Measurements from ENCODE around the gene NMUR2. TPM values are rescaled to one million over a fixed set of nuclear protein-coding genes. Genes with fewer than 3 reads are reported as not detected.

Gene NMUR2
- total RNA-seq, 2 donors from 2014 or later = not detected

DNA sequence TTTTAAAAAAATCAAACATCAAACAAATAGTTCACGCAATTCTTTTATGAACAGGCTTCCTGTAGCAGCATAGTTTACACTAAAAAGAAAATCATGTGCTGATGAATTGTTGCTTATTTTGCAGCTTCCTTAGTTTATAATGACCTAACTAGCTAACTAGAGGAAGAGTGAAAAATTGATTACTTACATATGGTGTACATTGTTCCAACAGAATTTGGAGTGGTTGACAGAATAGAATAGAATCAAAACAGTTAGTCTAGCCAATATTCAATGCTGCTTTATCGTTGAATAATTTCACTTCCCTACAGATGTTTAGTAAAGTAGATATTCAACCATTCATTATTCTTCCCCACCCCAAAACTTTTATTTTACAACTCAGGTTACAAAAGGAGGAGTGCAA, 4.2 kb downstream of the NMUR2 start:
- no peak for DNase-seq
- Histone ChIP-seq H3K36me3 (ENCODE audit: control insufficient read depth, insufficient read depth, low read length) (no peaks in the 10 kb centered on the region), H3K27ac (ENCODE audit: low read depth, low read length) (no peak overlapping the region), H3K4me3 (ENCODE audit: low read length) (no peak overlapping the region), H3K9ac (ENCODE audit: extremely low read depth, low read length, poor library complexity, severe bottlenecking) (no peak overlapping the region), H3K9me3 (ENCODE audit: control insufficient read depth, low read length) (no peaks in the 10 kb centered on the region), H3K4me1 (ENCODE audit: control insufficient read depth, insufficient read depth, low read length) (no peaks in the 10 kb centered on the region), H3K27me3 (ENCODE audit: control insufficient read depth, insufficient read depth, low read length, poor library complexity, severe bottlenecking) (no peaks in the 10 kb centered on the region)
- Mint-ChIP-seq H3K36me3 (ENCODE audit: low read depth) (no peaks in the 10 kb centered on the region), H3K4me3 (no peak overlapping the region), H3K9me3 (no peaks in the 10 kb centered on the region), H3K27ac (no peak overlapping the region), H3K27me3 (ENCODE audit: insufficient read depth) (peaks cover 10% of the 10 kb centered on the region), H3K4me1 (peaks cover 5% of the 10 kb centered on the region)
- 92% methylated on average over 2 of the region's 2 CpGs; no CpG with 5 or more reads in 1 of the 2 experiments for WGBS, 2 experiments (ENCODE audit: insufficient coverage in 1 of 2, insufficient read length in 1 of 2)
- no peak for TF ChIP-seq CTCF (conservative IDR thresholded peaks at IDR 0.05)

- no peaks in the 10 kb centered on the region for H3K36me3 ChIP-seq (ENCODE audit: control insufficient read depth, insufficient read depth, low read length)
- H3K9ac ChIP-seq (ENCODE audit: extremely low read depth, low read length, poor library complexity, severe bottlenecking) = no peak overlapping the region
- H3K4me3 Mint-ChIP-seq = no peak overlapping the region
- WGBS, 2 experiments (ENCODE audit: insufficient coverage in 1 of 2, insufficient read length in 1 of 2) = 89% methylated on average over 1 of the region's 1 CpG; no CpG with 5 or more reads in 1 of the 2 experiments
- H3K27ac ChIP-seq (ENCODE audit: low read depth, low read length) = no peak overlapping the region
- H3K27ac Mint-ChIP-seq = no peak overlapping the region
- H3K9me3 Mint-ChIP-seq = no peaks in the 10 kb centered on the region
- H3K36me3 Mint-ChIP-seq (ENCODE audit: low read depth) = no peaks in the 10 kb centered on the region
- no peaks in the 10 kb centered on the region for H3K9me3 ChIP-seq (ENCODE audit: control insufficient read depth, low read length)
- H3K4me1 Mint-ChIP-seq = no peaks in the 10 kb centered on the region
- H3K27me3 Mint-ChIP-seq (ENCODE audit: insufficient read depth) = peaks cover 4% of the 10 kb centered on the region
- DNase-seq = no peak
- no peaks in the 10 kb centered on the region for H3K4me1 ChIP-seq (ENCODE audit: control insufficient read depth, insufficient read depth, low read length)
- TF ChIP-seq CTCF (conservative IDR thresholded peaks at IDR 0.05) = no peak
- H3K4me3 ChIP-seq (ENCODE audit: low read length) = no peak overlapping the region
- no peaks in the 10 kb centered on the region for H3K27me3 ChIP-seq (ENCODE audit: control insufficient read depth, insufficient read depth, low read length, poor library complexity, severe bottlenecking)
Observed at GRCh38 chr5:152397581-152397980, 7.5 kb downstream of the NMUR2 start.

DNA sequence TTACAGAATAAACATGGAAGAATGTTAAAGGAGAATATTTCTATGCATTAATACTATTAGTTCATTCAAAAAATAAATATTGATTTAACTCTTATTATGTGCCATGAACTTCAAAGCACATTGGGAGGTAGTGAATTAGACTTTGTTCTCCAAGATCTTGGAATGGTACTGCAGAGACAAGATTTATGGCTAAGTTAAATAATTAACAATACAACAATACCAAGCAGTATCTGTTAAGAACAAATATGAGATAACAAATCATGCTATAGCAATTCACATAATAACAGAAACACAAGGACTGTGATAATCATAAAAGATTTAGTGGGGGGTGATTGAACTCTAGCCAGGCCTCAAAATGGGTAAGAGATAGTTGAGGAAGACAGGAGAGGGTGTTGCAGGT, 11.6 kb downstream of the NMUR2 start:
- H3K27me3 Mint-ChIP-seq (ENCODE audit: insufficient read depth) = peaks cover 2% of the 10 kb centered on the region
- Histone ChIP-seq H3K27ac (ENCODE audit: low read depth, low read length) (no peak overlapping the region), H3K9ac (ENCODE audit: extremely low read depth, low read length, poor library complexity, severe bottlenecking) (no peak overlapping the region), H3K4me1 (ENCODE audit: control insufficient read depth, insufficient read depth, low read length) (no peaks in the 10 kb centered on the region), H3K36me3 (ENCODE audit: control insufficient read depth, insufficient read depth, low read length) (no peaks in the 10 kb centered on the region), H3K4me3 (ENCODE audit: low read length) (no peak overlapping the region), H3K9me3 (ENCODE audit: control insufficient read depth, low read length) (peaks cover 29% of the 10 kb centered on the region), H3K27me3 (ENCODE audit: control insufficient read depth, insufficient read depth, low read length, poor library complexity, severe bottlenecking) (no peaks in the 10 kb centered on the region)
- peaks cover 15% of the 10 kb centered on the region for H3K9me3 Mint-ChIP-seq
- no peaks in the 10 kb centered on the region for H3K4me1 Mint-ChIP-seq
- H3K4me3 Mint-ChIP-seq = no peak overlapping the region
- no peak overlapping the region for H3K27ac Mint-ChIP-seq
- no peak for DNase-seq
- H3K36me3 Mint-ChIP-seq (ENCODE audit: low read depth) = no peaks in the 10 kb centered on the region
- no peak for TF ChIP-seq CTCF (conservative IDR thresholded peaks at IDR 0.05)
